Right lobe of liver (tissue), 4 donors: ENCODE data around the gene CTPS2.

Source experiments
- CTCF ChIP-seq, 4 donors: fragments of 200-600 bp in 3 of 4; fragments of 450-650 bp in 1 of 4; IDR thresholded peaks; one replicate each; pipeline versions ENCODE4 v1.5.1 to v1.8.0; 2016 to 2022; ENCODE audit warnings: antibody characterized with exemption in 4 of 4, mild to moderate bottlenecking in 2 of 4
- POLR2A ChIP-seq: fragments of 450-650 bp; IDR thresholded peaks from one replicate; pipeline ENCODE4 v1.6.1; 2017; ENCODE audit warnings: antibody characterized with exemption, mild to moderate bottlenecking
- donor health status: DM: no; HTN: no; CAD: no.
- donor health status: DM: no; HTN: no; CAD: no.
- donor health status: DM: no; HTN: yes; CAD: no.

- TF ChIP-seq CTCF (IDR thresholded peaks at IDR 0.05) (no peak), POLR2A (no peak)
Observed at GRCh38 chrX:16640823-16641222, 71.6 kb downstream of the CTPS2 start.
